Calu3 (cell line): ENCODE data around the gene ASB10. TPM values are rescaled to one million over a fixed set of nuclear protein-coding genes. Genes with fewer than 3 reads are reported as not detected.

Experiments
- BruUV-seq: library from RNA; stranded (reverse); fragments of 400-500 nt; replicated peaks from 2 replicates; lab custom pipeline; 2021; lab: Mats Ljungman, UMichigan
- CTCF ChIA-PET: fragments of 300-600 bp; sonication (Branson Sonifier 250); formaldehyde crosslinking; loops from one replicate; lab custom pipeline; 2022; ENCODE audit warnings: antibody characterized with exemption; lab: Charles Lee
- DNase-seq: peaks from one replicate; pipeline ENCODE4 v3.0.0; 2022
- H3K27ac Mint-ChIP-seq: one replicate; pipeline ENCODE4 v1.8.0; 2022; ENCODE audit warnings: mixed read lengths; ENCODE audit not compliant: unreplicated experiment
- H3K27me3 Mint-ChIP-seq: one replicate; pipeline ENCODE4 v1.8.0; 2022; ENCODE audit warnings: mixed read lengths; ENCODE audit not compliant: unreplicated experiment
- H3K36me3 Mint-ChIP-seq: one replicate; pipeline ENCODE4 v1.8.0; 2022; ENCODE audit warnings: mild to moderate bottlenecking, moderate library complexity, mixed read lengths; ENCODE audit not compliant: insufficient read depth, unreplicated experiment
- H3K4me1 Mint-ChIP-seq: one replicate; pipeline ENCODE4 v1.8.0; 2022; ENCODE audit warnings: mild to moderate bottlenecking, low read depth, mixed read lengths; ENCODE audit not compliant: unreplicated experiment
- H3K4me3 Mint-ChIP-seq: one replicate; pipeline ENCODE4 v1.8.0; 2022; ENCODE audit warnings: mild to moderate bottlenecking, low read depth, moderate library complexity, mixed read lengths; ENCODE audit not compliant: unreplicated experiment
- H3K9me3 Mint-ChIP-seq: one replicate; pipeline ENCODE4 v1.8.0; 2022; ENCODE audit warnings: low read depth, mixed read lengths; ENCODE audit not compliant: unreplicated experiment
- CTCF ChIP-seq: fragments of 200-600 bp; IDR thresholded peaks from one replicate; pipeline ENCODE4 v1.8.0; 2022; ENCODE audit warnings: antibody characterized with exemption; ENCODE audit not compliant: unreplicated experiment
- intact Hi-C: fragments of 100-400 bp; cut with micrococcal nuclease; formaldehyde crosslinking; loops from one replicate; pipeline ENCODE4 v1.10.0; 2022; ENCODE audit not compliant: unreplicated experiment
- total RNA-seq: library from RNA; stranded (reverse); gene quantifications from 2 replicates; pipeline ENCODE4 v1.2.3, GENCODE V29; 2022

The ASB10 gene
- total RNA-seq, 1 experiment from 2014 or later: not detected

DNA sequence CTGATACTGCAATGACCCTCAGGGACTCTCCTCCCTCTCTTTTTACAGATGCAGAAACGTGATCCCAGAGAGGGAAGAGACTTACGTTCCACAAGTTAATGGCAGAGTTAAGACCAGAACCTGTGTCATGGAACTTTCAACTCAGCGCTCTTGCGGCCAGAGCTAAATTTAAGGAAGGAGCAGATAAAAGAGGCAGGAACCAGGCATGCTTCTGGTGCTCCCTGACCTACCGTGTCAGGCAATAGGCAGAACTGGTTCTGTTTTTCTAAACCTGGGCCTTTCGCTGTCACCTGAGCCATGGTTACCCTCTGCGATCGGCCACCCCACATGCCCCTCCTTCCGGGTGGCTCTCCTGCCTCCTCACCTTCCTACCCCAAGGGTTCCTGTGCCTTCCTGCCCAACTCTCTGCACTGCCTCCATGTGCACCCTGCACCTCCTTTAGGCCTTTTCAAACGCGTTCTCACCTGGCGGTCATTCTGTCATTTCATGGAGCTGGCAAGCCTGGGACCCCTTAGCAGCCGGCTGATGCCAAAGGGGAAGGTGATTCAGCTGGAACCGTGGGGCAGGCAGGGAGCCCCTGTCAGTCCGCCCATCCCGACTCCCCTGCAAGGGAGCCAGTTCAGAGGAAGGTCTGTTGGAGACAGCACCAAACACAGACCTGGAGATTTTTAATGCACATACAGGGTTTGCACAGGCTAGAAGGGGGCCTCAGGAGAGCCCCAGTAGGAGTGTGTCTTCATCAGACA, 11.8 kb downstream of the ASB10 start:
- Mint-ChIP-seq H3K4me3 (no peak overlapping the region), H3K4me1 (no peaks in the 10 kb centered on the region), H3K27me3 (peaks cover 99% of the 10 kb centered on the region), H3K27ac (no peak overlapping the region), H3K9me3 (no peaks in the 10 kb centered on the region), H3K36me3 (no peaks in the 10 kb centered on the region)
- TF ChIP-seq CTCF: no peak
- CTCF ChIA-PET: no interaction called here
- BruUV-seq: no TSS peak
- intact Hi-C loops: no loop called here
- DNase-seq: no peak

DNA sequence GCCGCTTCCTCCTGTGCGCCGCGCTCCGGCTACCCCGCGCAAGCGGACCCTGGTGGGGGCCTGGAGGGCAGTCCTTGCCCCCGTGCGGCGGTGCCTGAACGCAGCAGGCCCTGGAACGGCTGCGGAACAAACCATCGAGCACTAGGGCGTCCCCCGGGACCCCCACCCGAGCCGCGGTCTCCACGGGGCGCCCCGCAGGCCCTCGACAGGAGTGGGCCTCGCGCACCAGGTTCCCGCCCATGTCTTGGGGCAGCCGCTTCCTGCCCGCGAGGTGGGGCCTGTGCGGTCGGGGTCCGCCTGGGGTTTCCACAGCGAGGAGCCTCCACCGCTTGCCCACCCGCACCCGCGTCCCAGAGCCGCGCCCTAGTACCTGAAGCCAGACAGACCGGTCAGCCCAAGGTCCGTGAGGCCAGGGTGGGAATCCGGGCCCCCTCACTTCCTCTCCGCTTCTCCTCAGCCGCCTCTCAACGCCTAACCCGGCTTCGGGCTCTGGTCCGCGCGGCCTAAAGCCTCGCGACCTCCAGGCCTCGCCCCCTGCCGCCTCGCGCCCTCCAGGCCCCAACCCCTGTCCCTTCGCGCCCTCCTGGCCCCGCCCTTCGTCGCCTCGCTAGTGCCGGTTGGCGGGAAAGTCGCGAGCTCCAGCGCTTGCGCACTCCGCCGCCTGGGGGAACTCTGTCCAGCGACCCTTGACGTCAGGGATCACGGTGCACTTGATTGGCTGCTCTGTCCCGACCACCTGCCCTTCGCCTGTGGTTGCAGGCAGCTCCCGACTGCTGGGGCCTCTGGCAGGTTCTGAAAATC, 12.6 kb downstream of the ASB10 start:
- H3K9me3 Mint-ChIP-seq: no peaks in the 10 kb centered on the region
- no peaks in the 10 kb centered on the region for H3K36me3 Mint-ChIP-seq
- intact Hi-C loops: no loop called here
- no peak for DNase-seq
- CTCF ChIA-PET: no interaction called here
- BruUV-seq: no TSS peak
- no peak for TF ChIP-seq CTCF
- no peaks in the 10 kb centered on the region for H3K4me1 Mint-ChIP-seq
- H3K4me3 Mint-ChIP-seq: no peak overlapping the region
- peaks cover 99% of the 10 kb centered on the region for H3K27me3 Mint-ChIP-seq
- H3K27ac Mint-ChIP-seq: no peak overlapping the region

DNA sequence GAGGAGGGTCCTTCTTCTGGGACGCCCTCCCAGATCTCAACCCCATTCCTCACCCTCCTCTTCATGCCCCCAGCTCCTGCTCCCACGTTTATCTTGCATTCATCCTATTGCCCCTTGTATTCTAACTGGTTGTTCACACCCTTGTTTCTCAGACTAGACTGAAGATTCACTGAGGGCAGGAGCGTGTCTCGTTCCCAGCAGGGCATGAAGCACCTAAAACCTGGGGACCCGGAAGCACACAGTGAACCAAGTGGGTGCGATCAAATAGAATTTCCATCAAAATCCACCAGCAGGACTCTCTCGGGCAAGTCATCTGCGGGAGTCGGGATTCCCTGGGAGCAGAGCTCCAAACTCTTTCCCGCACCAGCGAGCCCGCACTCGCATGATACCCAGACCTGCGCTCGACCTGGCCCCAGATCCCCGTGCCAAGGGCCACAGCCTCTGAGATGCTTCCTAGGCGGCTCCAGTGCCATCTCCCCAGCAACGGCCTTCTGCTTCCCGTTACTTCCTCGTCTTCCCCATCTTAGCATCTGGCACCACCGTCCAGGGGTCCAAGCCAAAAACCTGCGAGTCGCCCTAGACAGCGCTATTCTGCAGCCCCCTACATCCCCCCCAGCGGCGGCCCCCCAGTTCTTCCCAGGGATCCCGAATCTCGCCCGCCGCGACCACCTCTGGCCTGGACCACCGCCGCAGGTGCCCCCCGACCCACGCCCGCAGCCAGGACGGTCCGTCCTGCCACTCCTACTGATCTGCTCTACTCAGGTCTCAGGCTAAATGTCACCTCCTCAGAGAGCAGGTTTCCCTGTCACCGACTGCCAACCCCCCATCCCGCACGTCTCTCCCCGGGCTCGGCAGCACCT, 13.4 kb downstream of the ASB10 start:
- H3K27ac Mint-ChIP-seq: no peak overlapping the region
- H3K4me3 Mint-ChIP-seq: no peak overlapping the region
- H3K36me3 Mint-ChIP-seq: no peaks in the 10 kb centered on the region
- H3K4me1 Mint-ChIP-seq: peaks cover 4% of the 10 kb centered on the region
- intact Hi-C loops: loop anchor here (2.0 kb wide), 1 partner anchor 395 kb away; no protein-coding TSS in a partner anchor
- no peak for DNase-seq
- H3K9me3 Mint-ChIP-seq: no peaks in the 10 kb centered on the region
- TF ChIP-seq CTCF: no peak
- CTCF ChIA-PET: no interaction called here
- no TSS peak for BruUV-seq
- H3K27me3 Mint-ChIP-seq: peaks cover 99% of the 10 kb centered on the region
